H1 (cell line): Measurements from ENCODE around the gene ZNF140. TPM values are rescaled to one million over a fixed set of nuclear protein-coding genes. Genes with fewer than 3 reads are reported as not detected.

Experiments
- HDAC2 ChIP-seq, 2 experiments: fragments of 300-600 bp in 1 of 2; sonication (generic) in 1 of 2; IDR thresholded peaks; 2 replicates each; pipeline ENCODE4 v1.6.1; 2011 to 2012; ENCODE audit warnings: low read depth in 2 of 2, low read length in 2 of 2, mild to moderate bottlenecking in 2 of 2, moderate library complexity in 2 of 2, borderline replicate concordance in 1 of 2, inconsistent platforms in 1 of 2
- HDAC6 ChIP-seq: IDR thresholded peaks from one replicate; pipeline ENCODE4 v1.7.1; 2012; ENCODE audit warnings: low read depth, mild to moderate bottlenecking, inconsistent platforms, low read length, moderate library complexity
- PHF8 ChIP-seq: fragments of 200-600 bp; sonication (generic); conservative IDR thresholded peaks from 2 replicates; pipeline ENCODE4 v1.7.1; 2012; ENCODE audit warnings: low read depth, mild to moderate bottlenecking, inconsistent platforms, low read length, moderate library complexity
- RFX5 ChIP-seq: IDR thresholded peaks from 2 replicates; pipeline ENCODE4 v1.6.1; 2011; ENCODE audit warnings: low read depth, low read length, improper control_type of control experiment, borderline replicate concordance
- TEAD4 ChIP-seq: IDR thresholded peaks from 2 replicates; pipeline ENCODE4 v1.6.1; 2012; ENCODE audit warnings: low read depth, low read length, inconsistent platforms, mixed read lengths
- polyA plus RNA-seq, 7 experiments: library from polyadenylated mRNA; depleted of rRNA in 3 of 7; stranded (reverse) in 5 of 7; unstranded in 2 of 7; fragments of >200 nt in 5 of 7; fragments of 200-250 nt in 2 of 7; gene quantifications; 1 replicate in 5 of 7; 2 replicates in 1 of 7; 4 replicates in 1 of 7; pipeline versions ENCODE4 v1.2.1 to v1.2.3, GENCODE V29; 2011 to 2013; ENCODE audit warnings: missing spikeins in 2 of 7, mixed read lengths in 2 of 7
- total RNA-seq: library from RNA; stranded (reverse); fragmentation: NEBNext Ultra II Directional; extraction: Animal tissue kit (Norgen Biotek cat#: 25700); gene quantifications from 2 replicates; pipeline ENCODE4 v1.2.1, GENCODE V29; 2021
- TF ChIP-seq, protein P1 (sequence below): IDR thresholded peaks from 2 replicates; pipeline ENCODE4 v1.6.1; 2011; ENCODE audit warnings: low read depth, mild to moderate bottlenecking, low read length; ENCODE audit not compliant: insufficient read depth

The ZNF140 gene
- total and polyA plus RNA-seq, 2 of the 8 experiments (the other 6 are each of a cell fraction or from before 2014, with no cell fraction given): 7.5 to 14.3 TPM

DNA sequence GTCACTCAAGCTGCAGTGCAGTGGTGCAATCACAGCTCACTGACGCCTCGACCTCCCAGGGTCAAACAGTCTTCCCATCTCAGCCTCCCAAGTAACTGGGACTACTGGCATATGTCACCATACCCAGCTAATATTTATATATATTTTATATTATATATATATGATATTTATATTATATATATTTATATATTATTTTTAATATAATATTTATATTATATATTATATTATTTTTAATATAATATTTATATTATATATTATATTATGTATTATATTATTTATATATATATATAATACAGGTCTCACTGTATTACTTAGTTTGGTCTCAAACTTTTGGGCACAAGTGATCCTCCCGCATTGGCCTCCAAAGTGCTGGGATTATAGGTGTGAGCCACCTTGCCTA, 34.0 kb upstream of the ZNF140 start (continued):
- TF ChIP-seq, protein P1, sequence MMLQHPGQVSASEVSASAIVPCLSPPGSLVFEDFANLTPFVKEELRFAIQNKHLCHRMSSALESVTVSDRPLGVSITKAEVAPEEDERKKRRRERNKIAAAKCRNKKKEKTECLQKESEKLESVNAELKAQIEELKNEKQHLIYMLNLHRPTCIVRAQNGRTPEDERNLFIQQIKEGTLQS: no peak
- TF ChIP-seq PHF8 (no peak), HDAC2 (IDR thresholded peaks at IDR 0.05; ENCODE audit: borderline replicate concordance in 1 of 2, low read depth in 2 of 2, low read length in 2 of 2) (no peak), RFX5 (no peak), TEAD4 (no peak), HDAC6 (no peak)
